Caco-2 (cell line): ENCODE results near the gene NIPSNAP2. TPM values are rescaled to one million over a fixed set of nuclear protein-coding genes. Genes with fewer than 3 reads are reported as not detected.
"Not testable (repeated sequence)": the region's sequence is repeated elsewhere in the genome, so short reads cannot be mapped to it uniquely, and the experiment has no call there.

Experiments
- BruUV-seq: library from RNA; stranded (reverse); fragments of 400-500 nt; replicated peaks from 2 replicates; lab custom pipeline; 2021; lab: Mats Ljungman, UMichigan
- CTCF ChIA-PET: fragments of 300-600 bp; sonication (Branson Sonifier 250); formaldehyde crosslinking; loops from one replicate; lab custom pipeline; 2022; ENCODE audit warnings: antibody characterized with exemption; lab: Charles Lee
- POLR2A ChIA-PET: fragments of 300-600 bp; sonication (Branson Sonifier 250); formaldehyde crosslinking; loops from one replicate; lab custom pipeline; 2022; ENCODE audit warnings: antibody characterized with exemption; lab: Charles Lee
- DNase-seq, 2 experiments: peaks; one replicate each; pipeline versions ENCODE4 v3.0.0 to v3.0.0-alpha.2; 2020 to 2022
- H3K27me3 ChIP-seq: replicated peaks from 2 replicates; pipeline ENCODE4 v1.6.0; 2011; ENCODE audit warnings: low read length; ENCODE audit not compliant: control insufficient read depth, insufficient read depth
- H3K36me3 ChIP-seq: 2 replicates; pipeline ENCODE4 v1.5.1; 2011; ENCODE audit warnings: low read length; ENCODE audit not compliant: control insufficient read depth, insufficient read depth
- H3K4me1 ChIP-seq: fragments of 250-450 bp; sonication (Bioruptor Pico); 2 replicates; pipeline ENCODE4 v1.5.1; 2020; ENCODE audit warnings: mild to moderate bottlenecking
- H3K4me3 ChIP-seq: 2 replicates; pipeline ENCODE4 v1.5.1; 2011; ENCODE audit warnings: low read depth, mild to moderate bottlenecking, control low read depth, low read length
- H3K9me3 ChIP-seq: fragments of 250-450 bp; sonication (Bioruptor Pico); 2 replicates; pipeline ENCODE4 v1.5.1; 2020; ENCODE audit warnings: mild to moderate bottlenecking, moderate library complexity
- H3K27ac Mint-ChIP-seq: one replicate; pipeline ENCODE4 v1.8.0; 2022; ENCODE audit warnings: mixed read lengths; ENCODE audit not compliant: unreplicated experiment
- H3K27me3 Mint-ChIP-seq: one replicate; pipeline ENCODE4 v1.8.0; 2022; ENCODE audit warnings: mixed read lengths; ENCODE audit not compliant: insufficient read depth, unreplicated experiment
- H3K36me3 Mint-ChIP-seq: one replicate; pipeline ENCODE4 v1.8.0; 2022; ENCODE audit warnings: mild to moderate bottlenecking, mixed read lengths; ENCODE audit not compliant: insufficient read depth, unreplicated experiment
- H3K4me1 Mint-ChIP-seq: one replicate; pipeline ENCODE4 v1.8.0; 2022; ENCODE audit warnings: low read depth, mixed read lengths; ENCODE audit not compliant: unreplicated experiment
- H3K4me3 Mint-ChIP-seq: one replicate; pipeline ENCODE4 v1.8.0; 2022; ENCODE audit warnings: mild to moderate bottlenecking, moderate library complexity, mixed read lengths; ENCODE audit not compliant: unreplicated experiment
- H3K9me3 Mint-ChIP-seq: one replicate; pipeline ENCODE4 v1.8.0; 2022; ENCODE audit warnings: mixed read lengths; ENCODE audit not compliant: unreplicated experiment
- intact Hi-C: fragments of 100-400 bp; cut with micrococcal nuclease; formaldehyde crosslinking; loops from one replicate; pipeline ENCODE4 v1.10.0; 2022; ENCODE audit not compliant: unreplicated experiment
- total RNA-seq: library from RNA; stranded (reverse); gene quantifications from 2 replicates; pipeline ENCODE4 v1.2.3, GENCODE V29; 2022
- TF ChIP-seq, protein P1 (sequence below), 2 experiments: fragments of 200-600 bp in 1 of 2; IDR thresholded peaks; 1 replicate in 1 of 2; 2 replicates in 1 of 2; pipeline versions ENCODE4 v1.5.1 to v1.8.0; 2011 to 2022; ENCODE audit warnings: antibody characterized with exemption in 1 of 2, control low read depth in 1 of 2, inconsistent platforms in 1 of 2, low read depth in 1 of 2, low read length in 1 of 2, mild to moderate bottlenecking in 1 of 2, moderate library complexity in 1 of 2; ENCODE audit not compliant: insufficient read depth in 1 of 2, severe bottlenecking in 1 of 2, unreplicated experiment in 1 of 2

NIPSNAP2 gene
- total RNA-seq, 1 experiment from 2014 or later: 63.4 TPM

DNA sequence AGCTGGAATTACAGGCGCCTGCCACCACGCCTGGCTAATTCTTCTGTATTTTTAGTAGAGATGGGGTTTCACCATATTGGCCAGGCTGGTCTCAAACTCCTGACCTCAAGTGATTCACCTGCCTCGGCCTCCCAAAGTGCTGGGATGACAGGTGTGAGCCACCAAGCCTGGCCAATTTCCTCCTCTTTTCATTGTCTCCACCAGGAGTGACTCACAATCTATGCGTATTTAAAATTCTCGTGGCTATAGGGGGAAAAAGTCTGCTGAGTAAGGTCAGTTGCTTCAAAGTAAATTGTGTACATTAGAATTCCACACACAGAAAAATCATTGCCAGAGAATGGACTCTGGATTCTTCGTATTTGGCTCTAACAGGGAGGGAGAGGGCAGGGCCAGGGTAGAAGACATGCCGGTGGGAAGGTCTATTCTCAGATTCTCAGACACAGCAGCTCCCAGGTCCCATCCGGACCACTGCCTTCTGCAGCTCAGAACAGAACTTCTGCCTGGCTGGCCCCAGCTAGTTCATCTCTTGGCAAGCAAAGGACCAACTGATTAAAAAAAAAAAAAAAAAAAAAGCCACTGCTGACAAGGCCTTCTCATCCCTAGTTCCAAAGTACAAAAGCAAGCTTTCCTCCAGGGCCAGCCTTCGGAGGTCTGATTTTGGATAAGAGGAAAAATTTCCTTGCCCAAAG lies 64.7 kb downstream of the NIPSNAP2 start:
- H3K27me3 Mint-ChIP-seq: no peaks in the 10 kb centered on the region
- TF ChIP-seq, protein P1, sequence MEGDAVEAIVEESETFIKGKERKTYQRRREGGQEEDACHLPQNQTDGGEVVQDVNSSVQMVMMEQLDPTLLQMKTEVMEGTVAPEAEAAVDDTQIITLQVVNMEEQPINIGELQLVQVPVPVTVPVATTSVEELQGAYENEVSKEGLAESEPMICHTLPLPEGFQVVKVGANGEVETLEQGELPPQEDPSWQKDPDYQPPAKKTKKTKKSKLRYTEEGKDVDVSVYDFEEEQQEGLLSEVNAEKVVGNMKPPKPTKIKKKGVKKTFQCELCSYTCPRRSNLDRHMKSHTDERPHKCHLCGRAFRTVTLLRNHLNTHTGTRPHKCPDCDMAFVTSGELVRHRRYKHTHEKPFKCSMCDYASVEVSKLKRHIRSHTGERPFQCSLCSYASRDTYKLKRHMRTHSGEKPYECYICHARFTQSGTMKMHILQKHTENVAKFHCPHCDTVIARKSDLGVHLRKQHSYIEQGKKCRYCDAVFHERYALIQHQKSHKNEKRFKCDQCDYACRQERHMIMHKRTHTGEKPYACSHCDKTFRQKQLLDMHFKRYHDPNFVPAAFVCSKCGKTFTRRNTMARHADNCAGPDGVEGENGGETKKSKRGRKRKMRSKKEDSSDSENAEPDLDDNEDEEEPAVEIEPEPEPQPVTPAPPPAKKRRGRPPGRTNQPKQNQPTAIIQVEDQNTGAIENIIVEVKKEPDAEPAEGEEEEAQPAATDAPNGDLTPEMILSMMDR (IDR thresholded peaks at IDR 0.05; ENCODE audit: insufficient read depth in 1 of 2, low read depth in 1 of 2, low read length in 1 of 2, severe bottlenecking in 1 of 2, unreplicated experiment in 1 of 2): no peak
- peak overlapping the region; percentile 52 for H3K4me3 Mint-ChIP-seq
- no TSS peak for BruUV-seq
- peaks cover 24% of the 10 kb centered on the region for H3K4me1 Mint-ChIP-seq
- Histone ChIP-seq H3K4me1 (peaks cover 35% of the 10 kb centered on the region), H3K36me3 (peaks cover 2% of the 10 kb centered on the region; the same call in 1 of the 2 replicates), H3K4me3 (no peak overlapping the region), H3K27me3 (no peaks in the 10 kb centered on the region), H3K9me3 (no peaks in the 10 kb centered on the region)
- H3K36me3 Mint-ChIP-seq: peaks cover 91% of the 10 kb centered on the region
- peak overlapping the region; percentile 88 for H3K27ac Mint-ChIP-seq
- DNase-seq: peak; percentile 69
- intact Hi-C loops: loop anchor here (1.0 to 2.0 kb wide), 2 partner anchors 22 to 35 kb away; partner anchors contain the start of gene SUMF2
- no peaks in the 10 kb centered on the region for H3K9me3 Mint-ChIP-seq
- CTCF ChIA-PET: interaction anchor here (0.6 to 1.0 kb wide), 3 partner anchors 22 to 65 kb away, joined by 3 to 4 read pairs (median 4); partner anchors contain the start of genes CCT6A, PHKG1 and PSPH
- POLR2A ChIA-PET: interaction anchor here (0.7 to 1.4 kb wide), 4 partner anchors 8 to 25 kb away, joined by 3 to 31 read pairs (median 4); partner anchors contain the start of genes CCT6A and PSPH

DNA sequence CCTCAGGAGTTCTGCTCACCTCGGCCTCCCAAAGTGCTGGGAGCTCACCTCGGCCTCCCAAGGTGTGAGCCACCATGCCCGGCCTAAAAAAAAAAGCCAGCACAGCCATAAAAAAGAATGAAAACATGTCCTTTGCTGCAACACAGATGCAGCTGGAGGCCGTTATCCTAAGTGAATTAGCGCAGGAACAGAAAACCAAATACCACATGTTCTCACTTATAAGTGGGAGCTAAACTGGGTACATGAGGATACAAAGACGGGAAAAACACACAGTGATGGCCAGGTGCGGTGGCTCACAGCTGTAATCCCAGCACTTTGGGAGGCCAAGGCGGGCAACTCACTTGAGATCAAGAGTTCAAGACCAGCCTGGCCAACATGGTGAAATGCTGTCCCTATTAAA lies 66.0 kb downstream of the NIPSNAP2 start:
- ChIA-PET CTCF (no interaction called here), POLR2A (no interaction called here)
- Mint-ChIP-seq H3K27me3 (no peaks in the 10 kb centered on the region), H3K4me3 (peak overlapping the region; percentile 11), H3K9me3 (no peaks in the 10 kb centered on the region), H3K27ac (peak overlapping the region; percentile 88), H3K36me3 (peaks cover 86% of the 10 kb centered on the region), H3K4me1 (peaks cover 24% of the 10 kb centered on the region)
- H3K4me1 ChIP-seq: peaks cover 39% of the 10 kb centered on the region
- intact Hi-C loops: no loop called here
- H3K36me3 ChIP-seq: peaks cover 2% of the 10 kb centered on the region; the same call in 1 of the 2 replicates
- no peak overlapping the region for H3K4me3 ChIP-seq
- no TSS peak for BruUV-seq
- no peaks in the 10 kb centered on the region for H3K27me3 ChIP-seq
- TF ChIP-seq, protein P1 (IDR thresholded peaks at IDR 0.05; ENCODE audit: insufficient read depth in 1 of 2, low read depth in 1 of 2, low read length in 1 of 2, severe bottlenecking in 1 of 2, unreplicated experiment in 1 of 2): no peak
- H3K9me3 ChIP-seq: no peaks in the 10 kb centered on the region
- DNase-seq: no peak

DNA sequence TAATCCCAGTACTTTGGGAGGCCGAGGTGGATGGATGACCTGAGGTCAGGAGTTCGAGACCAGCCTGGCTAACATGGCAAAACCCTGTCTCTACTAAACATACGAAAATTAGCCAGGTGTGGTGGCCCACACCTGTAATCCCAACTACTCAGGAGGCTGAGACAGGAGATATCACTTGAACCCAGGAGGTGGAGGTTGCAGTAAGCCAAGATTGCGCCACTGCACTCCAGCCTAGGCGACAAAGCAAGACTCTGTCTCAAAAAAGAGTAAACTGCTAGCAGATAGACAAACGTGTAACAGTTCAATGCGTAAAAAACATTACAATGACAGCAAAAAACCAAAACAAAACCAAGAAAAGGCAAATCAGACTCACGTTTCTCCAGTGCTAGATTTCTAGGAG lies 67.2 kb downstream of the NIPSNAP2 start:
- peak overlapping the region; percentile 85 for H3K4me3 Mint-ChIP-seq
- H3K9me3 ChIP-seq, BruUV-seq, CTCF ChIA-PET, H3K27me3 ChIP-seq, intact Hi-C loops, H3K27me3 Mint-ChIP-seq, H3K4me3 ChIP-seq, H3K36me3 ChIP-seq, H3K9me3 Mint-ChIP-seq, DNase-seq, POLR2A ChIA-PET: not testable (repeated sequence)
- peaks cover 74% of the 10 kb centered on the region for H3K36me3 Mint-ChIP-seq
- peak overlapping the region; percentile 76 for H3K27ac Mint-ChIP-seq
- peaks cover 39% of the 10 kb centered on the region for H3K4me1 ChIP-seq
- peaks cover 24% of the 10 kb centered on the region for H3K4me1 Mint-ChIP-seq

DNA sequence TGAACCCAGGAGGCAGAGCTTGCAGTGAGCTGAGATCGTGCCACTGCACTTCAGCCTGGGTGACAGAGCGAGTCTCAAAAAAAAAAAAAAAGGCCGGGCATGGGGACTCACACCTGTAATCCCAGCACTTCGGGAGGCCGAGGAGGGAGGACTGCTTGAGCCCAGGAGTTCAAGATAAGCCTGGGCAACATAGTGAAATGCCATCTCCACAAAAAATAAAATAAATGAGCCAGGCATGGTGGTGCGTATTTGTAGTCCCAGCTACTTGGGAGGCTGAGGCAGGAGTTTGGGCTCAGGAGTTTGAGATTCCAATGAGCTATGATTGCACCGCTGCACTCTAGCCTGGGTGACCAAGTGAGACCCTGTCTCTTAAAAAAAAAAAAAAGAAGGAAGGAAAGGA lies 68.2 kb downstream of the NIPSNAP2 start:
- Mint-ChIP-seq H3K4me1 (peaks cover 24% of the 10 kb centered on the region), H3K36me3 (peaks cover 63% of the 10 kb centered on the region), H3K27ac (peak overlapping the region; percentile 76), H3K4me3 (peak overlapping the region; percentile 85)
- H3K27me3 ChIP-seq, H3K9me3 ChIP-seq, BruUV-seq, H3K36me3 ChIP-seq, H3K27me3 Mint-ChIP-seq, H3K9me3 Mint-ChIP-seq, DNase-seq, intact Hi-C loops: not testable (repeated sequence)
- peaks cover 39% of the 10 kb centered on the region for H3K4me1 ChIP-seq
- ChIA-PET POLR2A (interaction anchor here (0.7 to 2.3 kb wide), 2 partner anchors 19 to 21 kb away, joined by 6 to 79 read pairs; partner anchors contain the start of genes CCT6A and PSPH), CTCF (interaction anchor here (2.7 kb wide), 1 partner anchor 42 kb away, joined by 8 read pairs; no protein-coding TSS in a partner anchor)
- H3K4me3 ChIP-seq: peak overlapping the region; percentile 80
